ENCODE measurements around the gene SLC23A3.

The SLC23A3 gene

GRCh38 chr2:219140722-219141121 lies 29.1 kb downstream of the SLC23A3 start:
- no peak for DNase-seq

DNA sequence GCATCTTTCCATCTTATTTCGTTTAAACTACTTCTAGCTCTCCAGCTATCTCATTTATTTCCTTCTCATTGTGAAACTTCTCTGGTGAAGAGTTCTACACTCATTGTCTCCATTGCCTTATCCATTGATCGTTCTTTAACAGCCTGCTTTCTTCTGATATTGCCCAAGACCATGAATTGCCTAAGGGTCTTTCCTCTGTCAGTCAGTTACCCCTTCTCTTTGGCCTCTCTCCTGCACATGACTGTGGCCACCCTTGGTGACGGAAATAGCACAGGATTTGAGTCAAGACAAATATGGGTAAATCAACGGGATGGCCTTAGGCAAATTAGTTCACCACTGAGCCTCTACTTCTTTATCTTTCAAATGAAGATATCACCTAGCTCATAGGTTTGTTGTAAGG lies 35.9 kb downstream of the SLC23A3 start:
- no peak for DNase-seq

- DNase-seq: no peak
These were observed 38.1 kb downstream of the SLC23A3 start for GRCh38 chr2:219131744-219132143.

DNA sequence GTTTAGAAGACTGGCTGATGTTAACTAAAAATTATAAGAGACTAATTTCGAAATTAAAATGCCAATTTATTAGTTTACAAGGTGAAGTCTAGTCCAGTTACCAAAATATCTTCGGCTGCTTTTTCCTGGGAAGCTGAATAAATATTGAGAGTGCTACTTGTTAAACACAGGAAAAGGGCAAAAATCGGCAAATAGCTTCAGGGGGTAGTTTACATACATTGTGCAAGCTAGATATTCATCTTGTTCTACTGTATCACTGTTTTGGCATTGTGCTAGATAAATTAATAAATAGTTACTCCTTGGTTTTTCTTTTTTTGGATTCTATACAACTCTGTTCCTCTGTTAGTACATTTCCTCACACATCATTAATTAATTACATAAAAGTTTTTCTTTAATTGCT lies 38.5 kb downstream of the SLC23A3 start:
- DNase-seq: no peak

DNA sequence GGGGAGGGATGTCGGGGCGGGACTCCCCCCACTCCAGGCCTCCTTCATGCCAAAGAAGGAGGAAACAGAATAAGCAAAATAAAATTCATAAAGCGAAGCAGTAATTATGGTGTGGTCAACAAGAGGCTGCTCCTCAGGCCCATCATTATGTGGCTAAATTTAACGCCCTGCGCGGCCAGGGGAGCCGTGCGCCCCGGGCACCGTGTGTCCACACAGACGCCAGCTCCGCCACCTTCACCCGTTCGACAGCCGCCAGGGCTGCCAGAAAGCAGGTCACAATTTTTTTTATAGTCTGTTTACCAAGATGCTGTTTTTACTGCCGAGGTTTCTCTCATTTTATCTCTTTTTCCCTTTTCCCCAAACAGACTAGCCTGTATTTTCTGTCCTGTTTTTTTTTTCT lies 40.2 kb downstream of the SLC23A3 start:
- DNase-seq: no peak

GRCh38 chr2:219128396-219128795 lies 41.4 kb downstream of the SLC23A3 start:
- no peak for DNase-seq

- no peak for DNase-seq
These were observed 42.7 kb downstream of the SLC23A3 start for GRCh38 chr2:219127037-219127635.

DNA sequence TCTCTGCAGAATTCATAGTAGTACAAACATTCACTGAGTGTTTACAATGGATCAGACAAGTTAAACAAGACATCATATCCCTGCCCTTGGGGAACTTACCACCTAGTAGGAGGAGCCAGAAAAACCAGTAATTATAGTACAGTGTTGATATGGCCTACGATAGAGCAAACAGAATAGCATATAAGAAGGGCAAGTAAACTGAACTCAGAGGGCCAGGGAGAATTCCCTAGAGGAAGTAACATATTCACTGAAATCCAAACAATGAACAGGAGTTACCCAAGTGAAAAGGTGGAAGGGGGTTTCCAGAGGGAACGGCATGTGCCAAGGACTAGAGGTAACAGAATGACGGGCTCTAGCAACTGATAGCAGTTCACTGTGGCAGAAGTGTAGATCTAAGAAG lies 43.3 kb downstream of the SLC23A3 start:
- DNase-seq: no peak

DNA sequence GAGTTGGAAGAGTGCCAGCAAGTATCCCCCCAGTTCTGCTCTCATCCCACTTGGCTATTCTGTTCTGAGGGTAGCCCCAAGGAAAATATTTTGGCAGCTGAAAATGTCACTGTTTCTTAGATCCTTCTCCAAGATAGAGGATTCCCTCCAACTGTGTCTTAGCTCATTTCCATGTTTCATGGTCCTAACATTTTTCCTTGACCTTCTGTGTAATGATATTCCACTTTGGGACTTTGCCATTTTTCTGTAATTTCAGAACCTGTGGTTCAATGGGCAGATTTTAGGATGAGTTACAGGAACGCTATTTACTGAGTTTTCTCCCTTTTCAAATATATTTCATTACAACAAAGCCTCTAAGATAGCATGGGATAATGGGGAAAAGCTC lies 44.0 kb downstream of the SLC23A3 start:
- no peak for DNase-seq

- DNase-seq: peak; percentile 32 to 44
These were observed 44.5 kb downstream of the SLC23A3 start for GRCh38 chr2:219125225-219125885.

- no peak for DNase-seq
These were observed 45.3 kb downstream of the SLC23A3 start for GRCh38 chr2:219124381-219125110.

- no peak for DNase-seq
These were observed 46.3 kb downstream of the SLC23A3 start for GRCh38 chr2:219123356-219124135.

DNA sequence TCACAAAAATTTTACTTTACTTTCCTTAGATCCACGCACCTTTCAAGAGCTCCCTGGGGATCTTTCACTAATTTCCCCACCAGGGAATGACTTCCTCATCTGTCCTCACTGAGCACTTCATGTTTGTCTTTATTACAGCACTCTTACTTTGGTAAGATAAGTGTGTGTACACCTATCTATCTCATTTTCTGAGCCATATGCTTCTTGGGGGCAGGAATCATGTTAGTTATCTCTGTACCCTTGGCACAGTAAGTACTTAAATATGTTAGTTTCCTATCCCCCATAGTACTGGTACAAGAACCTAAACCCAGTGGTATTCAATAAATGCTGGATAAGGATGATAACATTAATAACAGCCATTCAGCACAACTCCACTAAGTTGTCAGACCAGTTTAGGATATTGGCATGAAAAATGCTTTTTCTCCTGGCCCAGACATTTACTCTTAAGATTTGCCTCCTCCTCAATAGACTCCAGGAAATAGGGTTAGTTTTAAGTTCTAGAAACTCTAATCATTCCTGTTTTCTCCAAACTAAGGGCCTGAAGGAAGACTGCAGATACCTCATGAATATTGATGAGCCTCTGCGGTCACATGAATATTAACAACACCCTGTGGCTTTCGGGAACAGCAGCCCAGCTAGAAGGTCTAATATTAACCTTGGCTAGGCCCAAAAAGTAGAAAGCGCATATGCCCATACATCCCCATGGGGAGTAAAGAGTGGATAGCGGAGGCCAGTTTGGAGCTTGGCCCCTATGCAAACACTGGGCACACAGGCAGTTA lies 47.4 kb downstream of the SLC23A3 start:
- no peak for DNase-seq

- no peak for DNase-seq
These were observed 49.7 kb downstream of the SLC23A3 start for GRCh38 chr2:219120082-219120481.

- peak; percentile 74 for DNase-seq
These were observed 50.3 kb downstream of the SLC23A3 start for GRCh38 chr2:219119422-219120043.

GRCh38 chr2:219118504-219118903 lies 51.3 kb downstream of the SLC23A3 start:
- no peak for DNase-seq

- no peak for DNase-seq
These were observed 52.8 kb downstream of the SLC23A3 start for GRCh38 chr2:219116776-219117646.

DNA sequence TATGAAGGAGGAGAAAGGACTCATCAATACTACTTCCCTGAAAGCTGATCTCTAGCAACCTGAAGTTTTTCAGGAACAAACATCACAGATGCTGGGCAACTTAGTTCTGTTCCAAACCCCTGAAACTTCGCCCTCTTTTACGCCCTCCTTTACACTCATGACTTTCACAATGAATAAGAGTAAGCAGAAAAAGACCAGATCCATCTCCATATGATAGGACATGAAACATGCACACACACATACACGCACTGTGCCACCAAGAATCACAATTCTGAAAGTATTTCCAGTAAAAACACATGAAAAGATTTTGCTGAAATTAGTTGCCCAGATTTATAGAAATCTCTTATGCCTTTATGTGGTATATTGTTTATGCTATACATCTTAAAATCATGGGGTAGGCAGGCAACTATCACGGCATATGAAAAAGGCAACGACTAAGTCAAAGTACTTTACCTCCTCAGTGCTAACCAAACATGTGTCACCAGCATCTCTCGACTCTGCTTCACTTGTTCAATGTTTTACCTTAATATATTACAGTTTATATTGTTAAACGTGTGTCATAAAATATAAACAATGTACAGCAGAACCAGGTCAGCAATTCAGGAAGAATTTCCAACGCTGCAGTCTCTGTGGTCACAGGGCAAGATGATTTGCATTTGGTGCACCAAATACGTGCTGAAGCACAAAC lies 57.0 kb downstream of the SLC23A3 start:
- no peak for DNase-seq

DNA sequence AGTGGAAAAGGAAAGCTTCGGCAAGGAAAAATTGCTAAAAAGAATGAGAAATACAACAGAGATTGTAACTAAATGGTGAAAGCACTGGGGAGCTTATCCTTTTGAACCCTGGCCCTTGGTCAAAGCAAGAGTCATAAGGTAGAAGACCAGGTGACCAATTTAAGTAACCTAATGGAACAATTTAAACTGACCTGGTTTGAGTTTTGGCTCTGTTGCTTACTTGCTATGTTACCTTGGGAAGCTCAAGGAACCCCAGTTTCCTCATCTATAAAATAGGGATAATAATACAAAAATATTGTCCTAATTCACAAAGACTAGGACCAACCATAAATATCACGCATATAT lies 57.8 kb downstream of the SLC23A3 start:
- DNase-seq: no peak
